Activated naive CD4-positive, alpha-beta T cell treated with anti-CD3 and anti-CD28 coated beads, Interleukin-2, amount 50 U/mL, for 16 hours (primary cell): ENCODE results near the gene CADPS2.
"Not testable (repeated sequence)": the region's sequence is repeated elsewhere in the genome, so short reads cannot be mapped to it uniquely, and the experiment has no call there.

ENCODE experiments used
- DNase-seq: peaks from one replicate; pipeline ENCODE4 v3.0.0-alpha.2; 2020

The CADPS2 gene

GRCh38 chr7:122849322-122849956 is 36.8 kb downstream of the CADPS2 start:
- DNase-seq, result no peak

DNA sequence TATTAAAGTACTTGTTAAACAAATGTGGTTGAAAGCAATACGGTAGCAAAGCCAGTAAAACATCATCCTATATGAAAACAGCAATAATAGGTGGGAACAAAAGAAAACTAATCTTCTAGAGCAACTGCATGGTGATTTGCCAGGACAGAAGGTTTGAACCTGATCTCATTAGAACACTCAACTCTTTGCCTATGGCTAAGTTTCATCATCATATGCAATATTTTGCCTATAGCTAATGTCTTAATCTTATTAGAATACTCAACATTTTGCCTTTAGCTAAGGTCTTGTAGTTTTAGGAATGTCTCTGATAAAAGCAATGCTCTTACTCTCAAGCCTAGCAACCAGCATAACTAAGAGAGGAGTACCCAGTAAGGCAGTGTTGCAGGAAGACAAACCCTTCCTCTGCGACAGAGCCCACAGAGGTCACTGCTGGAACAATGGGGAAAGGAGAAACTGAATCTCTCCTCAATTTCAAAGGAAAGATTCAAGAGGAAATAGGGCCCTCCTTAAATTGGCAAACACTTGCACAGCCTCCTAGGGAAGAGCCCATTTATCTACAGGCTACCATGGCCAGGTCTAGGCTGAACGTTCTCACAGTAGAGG is 38.3 kb downstream of the CADPS2 start:
- DNase-seq, result no peak

DNA sequence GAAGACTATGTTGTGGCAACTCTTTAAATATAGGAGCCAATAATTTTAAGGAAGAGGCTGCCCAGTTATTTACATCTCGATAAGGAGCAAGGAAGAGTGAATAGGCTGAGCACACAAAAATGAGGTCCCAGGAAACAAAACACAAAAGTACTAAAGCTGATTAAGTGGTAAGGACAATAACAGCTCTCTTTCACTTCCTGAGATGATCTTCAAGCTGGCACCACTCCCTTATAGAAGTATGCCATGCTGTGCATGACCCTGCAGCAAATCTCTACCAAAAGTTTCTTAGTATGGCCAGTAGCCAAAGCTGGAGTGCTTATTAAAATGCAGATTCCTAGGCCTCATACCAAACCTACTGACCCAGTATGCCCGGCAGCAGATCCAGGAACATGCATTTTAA is 39.7 kb downstream of the CADPS2 start:
- no peak for DNase-seq

DNA sequence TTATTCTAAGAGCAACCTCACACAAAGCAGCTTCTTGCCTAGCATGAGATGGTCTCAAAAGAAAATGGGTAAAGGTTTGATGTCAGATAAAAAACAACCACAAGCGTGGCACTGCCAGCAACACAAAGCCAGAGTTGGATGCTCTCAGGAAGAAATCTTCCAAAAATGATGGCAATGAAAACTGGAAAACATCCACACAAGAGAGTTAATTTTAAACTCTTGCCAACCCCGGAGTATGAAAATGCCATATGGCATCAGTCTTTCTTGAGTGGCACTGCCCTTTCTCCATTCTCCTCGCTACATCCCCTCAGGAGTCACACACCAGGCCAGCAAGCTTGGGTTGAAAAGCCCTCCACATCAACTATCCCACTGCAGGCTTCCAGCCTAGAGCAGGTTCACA is 41.0 kb downstream of the CADPS2 start:
- no peak for DNase-seq

DNA sequence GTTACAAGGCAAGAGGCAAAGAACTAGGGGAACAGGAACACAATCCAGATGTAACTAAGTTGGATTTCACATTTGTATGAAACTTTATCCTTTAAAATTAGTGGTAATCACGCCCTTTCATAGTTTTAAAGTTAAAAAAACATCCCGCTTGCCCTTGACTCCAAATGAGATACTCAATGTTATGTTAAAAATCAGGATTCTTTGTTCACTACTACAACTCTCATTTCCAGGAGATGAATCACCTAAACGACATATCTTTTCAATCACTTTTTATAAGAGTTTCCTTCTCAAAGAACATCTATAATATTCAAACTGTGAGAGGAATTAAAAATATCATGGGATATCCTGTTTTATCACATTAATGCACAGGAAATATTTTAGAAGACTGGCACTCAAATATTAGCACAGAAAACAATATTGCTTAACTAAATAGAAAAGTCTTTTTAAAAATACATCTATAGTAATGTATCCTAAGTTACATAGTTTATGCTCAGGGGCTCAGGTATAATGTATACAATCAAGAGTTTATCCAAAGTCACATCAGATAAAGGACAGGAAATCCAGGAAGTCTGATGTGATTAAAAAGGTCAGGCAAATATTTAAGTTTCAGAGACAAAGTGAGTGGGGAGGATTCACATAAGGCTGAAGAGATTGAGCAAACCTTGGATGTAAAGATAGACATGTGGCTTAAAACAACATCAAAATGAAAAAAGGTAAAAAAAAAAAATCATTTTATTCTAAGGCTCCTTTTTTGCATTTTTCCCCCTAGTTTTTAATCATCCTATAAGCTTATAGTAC is 41.9 kb downstream of the CADPS2 start:
- no peak for DNase-seq

DNA sequence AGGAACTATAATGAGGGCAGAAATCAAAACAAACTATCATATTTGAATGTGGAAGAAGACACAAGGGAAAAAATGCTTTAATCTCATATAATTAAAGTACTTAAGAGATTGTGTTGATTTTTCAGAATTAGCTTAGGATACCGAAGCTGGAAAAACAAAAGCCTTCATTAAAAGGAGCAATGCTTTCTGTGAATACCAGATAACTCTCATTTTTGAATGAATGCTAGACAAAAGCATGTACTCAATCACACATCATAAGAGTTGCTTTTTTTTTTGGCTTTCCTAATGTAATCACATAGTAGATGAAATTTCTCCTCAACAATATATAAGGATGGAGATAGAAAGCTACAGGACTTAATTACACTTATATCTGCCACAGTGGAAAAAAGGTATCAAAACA is 43.3 kb downstream of the CADPS2 start:
- DNase-seq, result no peak

DNA sequence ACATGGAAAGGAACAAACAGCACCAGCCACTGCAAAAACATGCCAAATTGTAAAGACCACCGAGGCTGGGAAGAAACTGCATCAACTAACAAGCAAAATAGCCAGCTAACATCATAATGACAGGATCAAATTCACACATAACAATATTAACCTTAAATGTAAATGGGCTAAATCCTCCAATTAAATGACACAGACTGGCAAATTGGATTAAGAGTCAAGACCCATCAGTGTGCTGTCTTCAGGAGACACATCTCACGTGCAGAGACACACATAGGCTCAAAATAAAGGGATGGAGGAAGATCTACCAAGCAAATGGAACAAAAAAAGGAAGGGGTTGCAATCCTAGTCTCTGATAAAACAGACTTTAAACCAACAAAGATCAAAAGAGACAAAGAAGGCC is 50.0 kb downstream of the CADPS2 start:
- DNase-seq, result not testable (repeated sequence)

- DNase-seq, result not testable (repeated sequence)
Observed at GRCh38 chr7:122834571-122834942, 51.7 kb downstream of the CADPS2 start.

DNA sequence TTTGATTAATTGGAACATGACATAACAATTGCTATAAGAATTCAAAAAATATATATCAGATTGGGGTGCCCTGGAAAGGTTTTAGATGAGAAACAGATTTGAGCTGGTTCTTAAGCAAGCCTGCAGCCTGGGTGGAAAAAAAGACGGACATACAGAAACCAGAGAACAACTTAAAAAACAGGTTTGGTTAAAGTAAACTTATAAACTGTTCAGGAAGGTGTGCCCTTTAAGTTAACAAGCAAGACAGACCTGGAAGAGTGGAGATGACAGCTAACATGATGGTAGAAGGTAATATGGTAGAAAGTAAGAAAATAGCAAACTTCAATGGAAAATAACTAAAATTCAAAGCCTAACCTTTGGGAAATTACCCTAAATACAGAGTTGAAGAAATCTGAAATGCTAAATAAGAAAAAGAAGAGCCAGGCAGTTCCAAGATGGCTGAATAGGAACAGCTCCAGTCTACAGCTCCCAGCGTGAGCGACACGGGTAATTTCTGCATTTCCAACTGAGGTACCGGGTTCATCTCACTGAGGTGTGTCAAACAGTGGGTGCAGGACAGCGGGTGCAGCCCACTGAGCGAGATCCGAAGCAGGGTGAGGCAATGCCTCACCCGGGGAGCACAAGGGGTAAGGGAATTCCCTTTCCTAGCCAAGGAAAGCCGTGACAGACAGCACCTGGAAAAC is 52.2 kb downstream of the CADPS2 start:
- no peak for DNase-seq

GRCh38 chr7:122831436-122831835 is 54.8 kb downstream of the CADPS2 start:
- no peak for DNase-seq

- DNase-seq, result no peak
Observed at GRCh38 chr7:122829962-122830361, 56.3 kb downstream of the CADPS2 start.

DNA sequence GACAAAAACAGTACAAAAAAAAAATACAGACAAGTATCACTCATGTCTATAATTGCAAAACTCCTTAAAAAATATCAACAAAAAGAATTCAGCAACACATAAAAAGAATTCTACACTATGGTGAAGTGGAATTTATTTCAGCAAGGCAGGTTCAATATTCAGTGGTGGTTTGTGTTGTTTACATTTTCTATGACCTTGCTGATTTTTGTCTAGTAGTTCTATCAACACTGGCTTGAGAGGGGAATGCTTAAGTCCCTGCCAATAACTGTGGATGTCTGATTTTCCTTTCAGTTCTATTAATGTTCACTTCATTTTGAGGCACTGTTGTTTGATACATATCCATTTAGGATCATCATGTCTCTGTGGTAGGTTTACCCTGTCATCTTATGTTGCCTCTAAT is 58.5 kb downstream of the CADPS2 start:
- DNase-seq, result no peak

- no peak for DNase-seq
Observed at GRCh38 chr7:122813845-122814244, 72.4 kb downstream of the CADPS2 start.

GRCh38 chr7:122803851-122804250 is 82.4 kb downstream of the CADPS2 start:
- no peak for DNase-seq

DNA sequence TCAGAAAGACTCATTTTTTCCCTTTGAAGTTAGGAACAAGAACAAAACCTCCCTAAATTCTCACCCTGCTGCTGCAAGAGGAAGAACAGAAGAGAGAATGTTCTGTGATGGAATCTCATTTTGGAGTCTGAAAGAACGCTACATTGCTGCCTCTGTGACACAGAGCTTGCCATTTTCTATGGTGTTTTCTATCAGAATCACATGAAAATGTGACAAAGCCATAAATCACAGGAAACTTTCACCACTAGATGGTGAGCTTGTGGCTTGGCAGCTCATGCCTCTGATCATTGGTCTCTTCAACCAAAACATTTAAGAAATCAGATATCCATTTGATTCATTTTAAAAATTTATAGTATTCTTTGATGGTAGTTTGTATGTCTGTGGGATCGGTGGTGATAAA is 82.9 kb downstream of the CADPS2 start:
- no peak for DNase-seq

DNA sequence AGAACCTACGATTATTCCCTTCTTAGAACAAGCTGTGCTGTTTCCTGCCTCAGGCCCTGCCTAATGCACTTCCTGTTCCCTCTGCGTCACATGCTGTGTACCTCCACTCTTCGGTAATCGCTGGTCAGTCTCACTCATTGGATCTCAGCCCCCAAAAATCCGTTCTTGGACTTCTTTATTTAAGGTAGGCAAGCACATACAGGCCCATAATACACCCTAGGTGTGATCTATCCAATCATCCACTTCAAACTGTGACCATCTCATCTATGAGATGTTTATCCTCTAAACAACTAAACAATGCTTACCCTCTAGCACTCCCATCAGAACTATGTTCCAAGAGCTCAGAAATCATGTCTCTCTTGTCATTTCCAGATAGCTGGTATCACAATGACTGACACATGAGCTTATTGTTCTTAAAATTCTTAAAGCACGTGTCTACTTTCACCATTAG is 83.9 kb downstream of the CADPS2 start:
- no peak for DNase-seq

- no peak for DNase-seq
Observed at GRCh38 chr7:122791959-122792545, 94.2 kb downstream of the CADPS2 start.

DNA sequence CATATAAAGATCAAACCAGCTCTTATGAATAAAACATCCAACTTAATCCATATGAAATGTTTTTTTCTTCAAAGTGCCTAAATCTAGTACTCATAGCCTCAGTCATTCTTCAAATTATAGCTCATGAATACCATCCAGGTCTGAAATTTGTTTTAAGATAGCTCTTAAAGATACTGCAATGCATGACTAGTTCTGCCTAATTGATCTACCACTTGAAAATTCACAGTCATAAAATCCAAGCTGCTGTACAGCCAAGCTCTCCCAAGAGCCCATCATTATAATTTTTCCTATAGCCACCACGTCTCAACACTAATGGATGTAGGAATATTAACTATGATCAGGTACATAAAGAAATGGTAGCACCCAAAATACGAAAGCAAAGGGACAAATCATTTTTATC is 95.7 kb downstream of the CADPS2 start:
- no peak for DNase-seq

GRCh38 chr7:122790132-122790531 is 96.1 kb downstream of the CADPS2 start:
- DNase-seq, result no peak

GRCh38 chr7:122789156-122789555 is 97.1 kb downstream of the CADPS2 start:
- DNase-seq, result no peak

DNA sequence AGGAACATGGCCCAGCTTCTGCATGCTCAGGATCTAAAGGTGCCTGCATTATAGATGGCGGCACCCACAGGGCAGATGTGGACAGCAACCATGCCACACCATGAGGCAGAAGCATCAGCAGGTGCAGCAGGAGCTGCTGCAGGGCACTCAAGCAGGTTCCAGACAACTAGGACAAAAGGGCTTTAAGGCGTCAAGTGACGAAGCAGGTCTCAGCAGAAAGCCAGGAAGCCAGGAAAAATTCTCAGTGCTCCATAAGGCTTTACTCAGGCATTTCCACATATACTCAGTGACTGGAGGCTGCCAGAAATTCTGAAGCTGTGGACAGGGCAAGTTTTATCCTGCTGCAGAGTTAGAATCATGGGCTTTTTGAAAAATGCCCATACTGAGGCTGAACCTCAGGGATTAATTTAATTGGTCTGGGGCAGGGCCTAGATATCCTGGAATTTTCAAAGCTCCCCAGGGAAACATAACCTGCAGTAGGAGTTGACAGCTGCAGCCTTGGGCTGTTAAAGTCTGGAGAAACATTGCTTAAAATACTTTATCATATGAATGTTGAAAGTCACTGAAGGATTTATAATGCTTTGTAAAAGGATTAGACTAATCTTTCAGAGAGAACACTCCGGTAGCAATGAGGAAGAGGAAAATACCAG is 115.4 kb downstream of the CADPS2 start:
- no peak for DNase-seq

DNA sequence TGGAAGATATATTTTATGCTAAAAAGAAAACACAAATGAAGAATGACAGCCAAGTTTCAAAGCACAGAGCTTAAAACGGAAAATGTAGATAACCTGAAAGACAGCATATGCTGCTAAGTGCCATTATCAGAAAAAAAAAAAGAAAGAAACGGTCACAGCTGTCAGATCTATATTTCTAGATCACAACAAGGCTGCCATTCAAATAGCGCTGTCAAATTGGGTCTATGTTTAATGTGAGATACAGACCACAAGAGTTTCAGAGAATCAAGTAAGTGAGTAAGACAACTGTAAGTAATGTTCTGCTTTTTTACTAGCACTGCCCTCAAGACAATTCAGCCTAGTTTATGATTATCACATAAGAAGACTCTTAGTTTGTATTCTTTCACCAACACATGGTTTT is 117.4 kb downstream of the CADPS2 start:
- no peak for DNase-seq

GRCh38 chr7:122767339-122767738 is 118.9 kb downstream of the CADPS2 start:
- no peak for DNase-seq
